ENCODE data around the gene TAX1BP1.
"Not testable (repeated sequence)": the region's sequence is repeated elsewhere in the genome, so short reads cannot be mapped to it uniquely, and the experiment has no call there.

TAX1BP1 gene

DNA sequence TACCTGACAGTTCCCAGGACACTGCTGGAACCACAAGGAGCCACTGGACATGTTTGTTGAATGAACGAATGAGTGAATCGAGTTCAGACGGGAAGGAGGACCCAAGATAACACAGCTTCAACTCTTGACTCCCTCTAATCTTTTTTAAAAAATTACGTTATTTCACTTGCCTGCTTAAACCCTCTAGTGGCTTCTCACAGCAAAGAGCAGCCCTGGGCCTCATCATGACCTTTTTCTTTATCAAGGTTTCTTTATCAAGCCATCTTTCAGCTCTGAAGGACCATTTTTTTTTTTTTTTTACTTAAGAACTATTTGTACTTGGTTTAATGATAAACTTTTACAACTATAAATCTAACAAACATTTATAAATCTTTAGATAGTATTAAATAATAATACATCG lies 110.6 kb downstream of the TAX1BP1 start:
- Histone ChIP-seq H3K27me3 (replicated peaks; ENCODE audit: control insufficient read depth, insufficient read depth, low read length) (no peaks in the 10 kb centered on the region), H3K36me3 (ENCODE audit: control insufficient read depth, insufficient read depth, low read length) (no peaks in the 10 kb centered on the region), H3K4me3 (replicated peaks; ENCODE audit: low read depth, low read length) (no peak overlapping the region)
- no peak for TF ChIP-seq CTCF (IDR thresholded peaks at IDR 0.05; ENCODE audit: insufficient read depth, low read length, poor library complexity, severe bottlenecking)
- no peak for DNase-seq (ENCODE audit: extremely low read depth, insufficient read length)

GRCh38 chr7:27856703-27857485 lies 116.9 kb downstream of the TAX1BP1 start:
- not testable (repeated sequence) for H3K4me3 ChIP-seq (replicated peaks; ENCODE audit: low read depth, low read length); H3K36me3 ChIP-seq (ENCODE audit: control insufficient read depth, insufficient read depth, low read length); H3K27me3 ChIP-seq (replicated peaks; ENCODE audit: control insufficient read depth, insufficient read depth, low read length); DNase-seq (ENCODE audit: extremely low read depth, insufficient read length)

- H3K27me3 ChIP-seq (replicated peaks; ENCODE audit: control insufficient read depth, insufficient read depth, low read length), result no peaks in the 10 kb centered on the region
- H3K36me3 ChIP-seq (ENCODE audit: control insufficient read depth, insufficient read depth, low read length), result no peaks in the 10 kb centered on the region
- no peak for DNase-seq (ENCODE audit: extremely low read depth, insufficient read length)
- no peak for TF ChIP-seq CTCF (IDR thresholded peaks at IDR 0.05; ENCODE audit: insufficient read depth, low read length, poor library complexity, severe bottlenecking)
- no peak overlapping the region for H3K4me3 ChIP-seq (replicated peaks; ENCODE audit: low read depth, low read length)
Observed at GRCh38 chr7:27860800-27861199, 120.8 kb downstream of the TAX1BP1 start.

DNA sequence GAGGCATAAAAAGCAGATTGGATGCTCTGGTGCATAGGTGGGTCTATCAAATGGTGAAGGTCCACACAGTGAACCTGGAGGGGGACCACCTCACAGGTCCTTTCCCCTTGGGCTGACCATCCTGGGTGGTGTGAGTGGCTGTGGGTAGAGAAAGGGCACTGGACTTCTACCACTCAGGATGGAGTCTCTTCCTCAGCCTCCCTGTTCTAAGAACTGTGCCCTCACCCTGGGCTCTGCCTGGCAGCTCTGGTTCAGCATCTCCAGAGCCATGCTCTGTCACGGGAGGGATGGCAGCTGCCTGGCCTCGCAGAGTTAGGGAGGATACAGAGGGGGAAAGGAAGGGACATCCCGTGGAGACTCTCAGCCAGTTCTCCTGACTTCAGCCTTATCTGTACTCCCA lies 121.8 kb downstream of the TAX1BP1 start:
- H3K36me3 ChIP-seq (ENCODE audit: control insufficient read depth, insufficient read depth, low read length), result no peaks in the 10 kb centered on the region
- TF ChIP-seq CTCF (IDR thresholded peaks at IDR 0.05; ENCODE audit: insufficient read depth, low read length, poor library complexity, severe bottlenecking), result no peak
- no peak for DNase-seq (ENCODE audit: extremely low read depth, insufficient read length)
- no peak overlapping the region for H3K4me3 ChIP-seq (replicated peaks; ENCODE audit: low read depth, low read length)
- no peaks in the 10 kb centered on the region for H3K27me3 ChIP-seq (replicated peaks; ENCODE audit: control insufficient read depth, insufficient read depth, low read length)

- no peaks in the 10 kb centered on the region; the same call in 1 of the 2 replicates for H3K27me3 ChIP-seq (replicated peaks; ENCODE audit: control insufficient read depth, insufficient read depth, low read length)
- DNase-seq (ENCODE audit: extremely low read depth, insufficient read length), result no peak
- no peak overlapping the region for H3K4me3 ChIP-seq (replicated peaks; ENCODE audit: low read depth, low read length)
- no peaks in the 10 kb centered on the region for H3K36me3 ChIP-seq (ENCODE audit: control insufficient read depth, insufficient read depth, low read length)
- TF ChIP-seq CTCF (IDR thresholded peaks at IDR 0.05; ENCODE audit: insufficient read depth, low read length, poor library complexity, severe bottlenecking), result no peak
Observed at GRCh38 chr7:27863880-27864279, 123.9 kb downstream of the TAX1BP1 start.

GRCh38 chr7:27866256-27866655 lies 126.3 kb downstream of the TAX1BP1 start:
- H3K36me3 ChIP-seq (ENCODE audit: control insufficient read depth, insufficient read depth, low read length), result no peaks in the 10 kb centered on the region
- DNase-seq (ENCODE audit: extremely low read depth, insufficient read length), result no peak
- H3K4me3 ChIP-seq (replicated peaks; ENCODE audit: low read depth, low read length), result no peak overlapping the region
- no peak for TF ChIP-seq CTCF (IDR thresholded peaks at IDR 0.05; ENCODE audit: insufficient read depth, low read length, poor library complexity, severe bottlenecking)
- no peaks in the 10 kb centered on the region; the same call in 1 of the 2 replicates for H3K27me3 ChIP-seq (replicated peaks; ENCODE audit: control insufficient read depth, insufficient read depth, low read length)

Measured in GM06990 (cell line).